CD4-positive, alpha-beta T cell treated with Interleukin-17A for 4 hours (primary cell): ENCODE results near the gene CMTM2.

Experiments
- DNase-seq: peaks from one replicate; pipeline ENCODE4 v3.0.0-alpha.2; 2020; ENCODE audit warnings: mixed read lengths

The CMTM2 gene, protein sequence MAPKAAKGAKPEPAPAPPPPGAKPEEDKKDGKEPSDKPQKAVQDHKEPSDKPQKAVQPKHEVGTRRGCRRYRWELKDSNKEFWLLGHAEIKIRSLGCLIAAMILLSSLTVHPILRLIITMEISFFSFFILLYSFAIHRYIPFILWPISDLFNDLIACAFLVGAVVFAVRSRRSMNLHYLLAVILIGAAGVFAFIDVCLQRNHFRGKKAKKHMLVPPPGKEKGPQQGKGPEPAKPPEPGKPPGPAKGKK

DNA sequence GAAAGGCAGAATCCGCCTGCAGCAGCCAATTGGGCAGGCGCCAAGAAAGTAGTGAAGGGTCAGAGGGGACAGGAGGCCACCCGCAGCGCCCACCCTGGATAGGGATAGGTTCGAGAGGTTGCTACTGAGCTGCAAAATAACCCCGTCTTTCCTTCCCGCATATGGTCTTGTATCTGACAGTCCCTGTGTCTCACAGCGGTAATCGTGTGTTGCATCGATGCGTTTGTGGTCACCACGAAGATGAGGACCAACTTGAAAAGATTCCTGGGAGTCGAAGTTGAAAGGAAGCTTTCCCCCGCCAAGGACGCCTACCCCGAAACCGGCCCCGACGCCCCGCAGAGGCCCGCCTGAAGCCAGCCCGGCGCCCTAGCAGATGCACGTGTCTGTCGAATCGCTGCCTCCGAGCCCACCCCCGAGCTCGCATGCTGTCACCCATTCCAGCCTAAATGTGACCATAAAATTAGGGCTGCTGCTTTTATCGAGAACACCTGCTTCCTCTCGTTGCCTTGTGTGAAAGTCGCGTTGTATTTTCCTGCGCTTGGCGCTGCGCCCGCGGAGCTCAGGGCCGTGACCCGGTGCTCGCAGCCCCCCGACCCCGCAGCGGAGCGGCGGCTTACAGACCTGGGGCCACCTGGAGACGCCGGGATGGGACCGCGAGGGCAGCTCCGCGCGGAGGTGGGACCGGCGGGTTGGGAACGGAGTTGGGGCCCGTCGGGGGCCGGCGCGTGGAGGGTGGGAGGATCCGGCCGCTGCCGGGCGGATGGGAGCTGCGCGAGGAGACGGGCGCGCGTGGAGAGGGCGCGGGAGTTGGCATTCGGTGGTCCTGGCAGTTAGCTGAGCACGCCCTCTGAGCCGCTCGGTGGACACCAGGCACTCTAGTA, at the start of gene CMTM2:
CMTM2 (plus strand) TSS at position 813 of the 881 bp plus-strand sequence. CDS start 145 bp downstream, outside the sequence.
- DNase-seq, result peak; percentile 39

DNA sequence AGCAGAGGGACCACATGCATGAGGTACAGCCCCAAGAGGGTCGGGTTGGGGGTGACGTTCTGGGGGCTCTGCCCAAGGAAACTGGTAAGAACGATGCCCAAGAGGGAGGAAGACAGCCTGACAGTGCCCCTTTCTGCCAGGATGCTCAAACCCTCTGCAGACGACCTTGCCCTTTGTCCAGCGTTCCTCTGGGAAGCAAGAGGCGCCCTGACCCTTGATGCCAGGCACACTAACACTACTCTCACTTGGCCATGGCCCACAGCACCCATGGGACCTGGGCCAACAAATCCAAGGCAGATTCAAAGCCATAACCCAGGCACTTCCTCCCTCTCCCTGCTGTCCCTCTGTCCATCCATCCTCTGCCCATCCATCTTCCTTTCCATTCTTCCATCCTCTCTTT, 49.8 kb upstream of the CMTM2 start:
- no peak for DNase-seq

DNA sequence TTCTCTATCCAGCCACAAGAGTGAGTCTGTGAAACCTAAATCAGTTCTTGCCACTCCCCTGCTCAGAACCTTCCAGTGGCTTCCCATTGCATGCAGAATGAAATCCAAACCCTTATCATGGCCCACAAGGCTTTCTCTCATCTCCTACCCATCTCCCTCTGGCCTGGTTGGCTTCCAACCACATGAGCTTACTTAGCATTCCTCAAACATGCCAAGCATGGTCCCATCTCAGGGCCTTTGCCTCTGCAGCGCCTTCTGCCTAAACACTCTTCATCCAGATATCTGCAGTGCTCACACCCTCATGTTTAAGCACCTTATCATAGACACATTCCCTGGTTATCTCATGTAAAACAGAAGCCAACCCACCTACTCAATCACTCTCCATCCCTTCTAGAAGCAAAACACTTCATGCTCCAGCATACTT, 44.9 kb upstream of the CMTM2 start:
- no peak for DNase-seq

DNA sequence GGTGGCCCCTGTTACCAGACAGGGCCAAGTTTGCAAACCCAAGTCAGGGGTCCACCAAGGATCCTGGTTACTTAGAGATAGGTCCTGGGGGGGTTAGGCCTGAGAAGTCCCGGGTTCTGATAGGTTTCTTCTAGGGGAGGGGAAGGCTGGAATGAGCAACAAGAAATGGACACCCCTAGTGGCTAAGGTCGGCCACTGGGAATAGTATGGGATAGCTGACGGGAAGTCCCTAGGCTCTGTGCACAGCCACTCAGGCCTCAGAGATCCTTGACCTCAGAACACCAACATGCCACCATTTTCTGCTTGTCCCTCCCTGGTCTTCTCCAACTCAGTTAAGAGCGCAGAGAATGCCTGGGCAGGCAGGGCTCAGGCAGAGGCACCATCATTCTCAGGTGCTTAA, 42.7 kb upstream of the CMTM2 start:
- DNase-seq, result no peak

DNA sequence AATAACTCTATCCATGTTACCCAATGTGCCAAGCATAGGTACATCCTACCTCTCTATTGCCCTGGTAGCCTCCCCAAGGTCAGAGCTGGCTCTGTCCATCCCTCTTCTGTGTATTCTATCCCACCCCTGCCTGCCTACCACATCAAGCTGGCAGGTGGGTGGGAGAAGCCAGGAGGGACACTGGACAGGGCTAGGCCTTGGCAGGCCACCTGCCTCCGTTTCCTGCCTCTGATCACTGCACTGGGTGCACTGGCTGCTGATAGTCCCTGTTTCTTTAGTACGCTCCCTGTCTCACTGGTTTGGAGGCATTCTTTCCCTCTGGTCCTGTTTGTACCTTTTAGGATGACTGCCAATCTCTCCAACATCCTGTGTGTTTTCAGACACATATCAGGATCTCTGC, 42.0 kb upstream of the CMTM2 start:
- DNase-seq, result no peak

DNA sequence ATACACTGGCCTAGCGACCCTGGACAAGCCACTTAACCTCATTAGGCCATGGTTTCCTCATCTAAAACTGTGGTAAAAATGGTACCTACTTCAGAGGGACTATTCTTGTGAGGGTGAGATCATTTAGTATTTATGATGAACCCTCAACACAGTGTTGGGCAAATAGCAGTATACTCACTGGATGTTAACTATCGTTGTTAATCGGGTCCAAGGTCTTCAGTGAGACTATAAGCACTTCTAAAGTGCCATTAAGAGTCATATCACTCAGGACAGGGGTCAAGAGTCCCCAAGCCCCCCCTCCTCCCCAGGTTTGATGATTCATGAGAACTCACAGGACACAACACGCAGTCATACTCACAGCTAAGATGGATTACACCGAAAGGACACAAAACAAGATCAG, 40.4 kb upstream of the CMTM2 start:
- no peak for DNase-seq

DNA sequence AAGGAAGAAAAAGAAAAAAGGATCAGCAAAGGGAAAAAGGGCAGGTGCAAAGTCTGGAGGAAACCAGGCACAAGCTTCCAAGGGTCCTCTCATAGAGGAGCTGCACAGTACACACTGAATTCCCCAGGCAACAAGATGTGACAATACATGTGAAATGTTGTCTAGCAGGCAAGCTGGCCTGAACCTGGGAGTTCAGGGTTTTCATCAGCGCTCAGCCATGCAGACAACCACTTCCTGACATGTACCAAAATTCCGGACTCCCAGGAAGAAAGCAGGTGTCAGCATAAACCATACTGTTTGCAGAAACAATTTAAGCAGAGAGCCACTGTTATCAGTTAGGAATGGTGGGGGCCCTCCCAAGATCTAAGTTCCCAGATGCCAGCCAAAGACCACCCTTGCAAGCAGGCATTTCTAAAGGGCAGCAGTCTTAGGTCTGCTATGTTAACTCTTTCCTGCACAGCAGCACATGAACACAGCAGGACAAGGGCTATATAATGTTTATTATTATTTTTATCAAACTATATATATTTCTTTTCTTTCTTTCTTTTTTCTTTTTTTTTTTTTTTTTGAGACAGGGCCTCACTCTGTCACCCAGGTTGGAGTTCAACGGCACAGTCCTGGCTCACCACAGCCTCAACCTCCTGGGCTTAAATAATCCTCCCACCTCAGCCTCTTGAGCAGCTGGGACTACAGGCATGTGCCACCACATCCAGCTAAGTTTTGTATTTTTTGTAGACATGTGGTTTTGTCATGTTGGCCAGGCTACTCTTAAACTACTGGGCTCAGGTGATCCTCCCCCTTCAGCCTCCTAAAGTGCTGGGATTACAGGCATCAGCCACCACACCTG, 39.4 kb upstream of the CMTM2 start:
- peak; percentile 54 for DNase-seq

DNA sequence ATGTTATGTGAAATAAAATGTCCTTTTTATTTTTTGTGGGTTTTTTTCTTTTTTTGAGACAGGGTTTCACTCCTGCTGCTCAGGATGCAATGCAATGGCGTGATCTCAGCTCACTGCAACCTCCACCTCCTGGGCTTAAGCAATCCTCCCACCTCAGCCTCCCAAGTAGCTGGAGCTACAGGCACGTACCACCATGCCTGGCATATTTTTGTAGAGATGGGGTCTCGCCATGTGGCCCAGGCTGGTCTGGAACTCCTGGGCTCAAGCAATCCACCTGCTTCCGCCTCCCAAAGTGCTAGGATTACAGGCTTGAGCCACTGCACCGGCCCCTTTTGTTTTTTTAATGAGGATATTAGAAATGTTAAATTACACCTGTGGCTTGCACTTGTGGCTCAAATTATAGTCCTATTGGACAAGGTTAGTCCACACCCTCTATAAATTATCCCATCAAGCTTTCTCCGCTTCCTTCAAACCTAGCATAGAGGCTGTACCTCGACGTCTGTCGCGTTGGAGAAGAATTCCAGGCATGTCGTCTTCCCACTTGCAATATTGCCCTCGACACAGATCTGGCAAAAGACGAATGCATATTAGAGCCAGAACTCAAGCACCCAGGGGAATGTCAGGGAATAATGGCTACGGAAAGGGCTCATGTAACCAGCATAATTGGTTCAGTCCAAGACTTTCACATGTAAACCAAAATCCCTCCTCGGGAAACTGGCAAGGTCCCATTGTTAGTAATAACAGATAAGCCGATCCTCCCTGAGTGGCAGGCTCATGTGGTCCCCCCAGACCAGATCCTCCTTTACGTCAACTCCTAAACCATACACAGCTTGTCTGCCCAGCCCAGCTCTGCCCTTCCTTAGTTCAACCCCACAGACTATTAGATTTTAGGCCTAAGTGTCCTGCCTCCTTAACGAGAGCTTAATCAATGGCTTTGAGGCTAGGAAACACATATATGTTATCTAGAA, 37.6 kb upstream of the CMTM2 start:
- DNase-seq, result no peak

DNA sequence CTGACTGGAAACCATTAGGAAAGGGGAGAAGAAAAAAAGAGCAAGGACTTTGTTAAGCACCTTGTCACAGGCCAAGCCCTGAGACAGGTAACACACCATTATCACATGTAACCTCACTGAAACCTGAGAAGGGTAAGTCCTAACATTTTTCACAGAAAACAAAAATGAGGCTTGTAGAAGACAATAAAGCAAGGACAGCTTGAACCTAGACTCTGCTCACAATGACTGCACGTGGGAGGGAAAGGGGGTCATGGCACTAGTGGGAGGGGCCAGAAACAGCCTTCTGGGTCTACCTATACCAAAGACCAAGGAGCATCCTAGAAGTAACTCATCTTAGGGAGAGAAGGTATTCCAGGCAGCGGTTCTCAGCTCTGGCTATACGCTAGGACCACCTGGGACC, 36.9 kb upstream of the CMTM2 start:
- no peak for DNase-seq

DNA sequence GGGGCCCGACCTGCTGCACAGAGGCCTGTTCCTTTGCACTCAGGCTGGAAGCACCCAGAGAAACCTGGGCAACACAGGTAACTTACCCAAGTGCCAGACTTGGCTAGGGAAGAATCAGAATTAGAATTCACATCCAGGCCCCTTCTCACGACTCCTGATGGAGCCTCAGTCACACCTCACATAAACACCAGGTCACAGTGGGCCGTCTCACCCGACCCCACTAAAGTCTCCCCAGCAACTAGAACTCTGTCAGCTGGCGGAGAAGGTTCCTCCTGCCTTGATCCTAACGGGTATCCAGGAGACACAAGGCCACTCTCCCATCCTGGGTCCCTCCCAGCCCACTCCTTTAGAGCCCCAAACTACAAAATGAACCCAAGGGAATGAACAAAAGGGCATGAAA, 35.7 kb upstream of the CMTM2 start:
- no peak for DNase-seq

DNA sequence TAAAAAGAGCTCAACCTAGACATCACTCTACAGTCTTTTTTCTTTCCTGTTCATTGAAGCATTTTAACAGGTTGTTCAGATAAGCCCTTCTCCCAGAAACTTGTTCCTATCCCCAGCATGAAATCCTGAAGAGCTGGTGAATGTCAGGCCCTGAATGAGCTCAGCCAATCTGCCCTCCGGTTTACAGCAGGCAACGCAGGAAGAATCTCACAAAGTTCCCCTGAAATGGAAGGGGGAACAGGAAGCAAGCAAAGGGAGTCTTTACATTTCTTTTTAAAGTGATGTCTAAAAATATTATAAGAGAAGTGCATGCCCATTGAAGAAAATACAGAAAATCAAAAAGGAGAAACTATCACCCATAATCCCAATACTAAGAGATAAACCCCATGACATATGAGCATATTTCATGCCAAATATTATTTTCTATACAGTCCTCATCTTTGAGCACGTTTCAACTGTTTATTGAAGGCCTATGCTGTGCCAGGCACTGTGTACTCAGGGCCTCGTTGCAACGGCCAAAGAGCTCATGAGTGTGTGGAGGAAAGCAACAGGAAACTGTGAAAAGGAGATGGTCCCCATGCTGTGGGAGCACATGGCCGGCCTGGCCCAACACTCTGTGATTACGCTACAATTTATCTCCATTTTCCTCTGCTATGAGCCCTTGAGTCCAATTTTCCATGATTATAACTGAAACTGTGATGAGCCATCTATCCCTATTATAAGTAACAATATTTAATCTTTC, 35.1 kb upstream of the CMTM2 start:
- DNase-seq, result no peak

DNA sequence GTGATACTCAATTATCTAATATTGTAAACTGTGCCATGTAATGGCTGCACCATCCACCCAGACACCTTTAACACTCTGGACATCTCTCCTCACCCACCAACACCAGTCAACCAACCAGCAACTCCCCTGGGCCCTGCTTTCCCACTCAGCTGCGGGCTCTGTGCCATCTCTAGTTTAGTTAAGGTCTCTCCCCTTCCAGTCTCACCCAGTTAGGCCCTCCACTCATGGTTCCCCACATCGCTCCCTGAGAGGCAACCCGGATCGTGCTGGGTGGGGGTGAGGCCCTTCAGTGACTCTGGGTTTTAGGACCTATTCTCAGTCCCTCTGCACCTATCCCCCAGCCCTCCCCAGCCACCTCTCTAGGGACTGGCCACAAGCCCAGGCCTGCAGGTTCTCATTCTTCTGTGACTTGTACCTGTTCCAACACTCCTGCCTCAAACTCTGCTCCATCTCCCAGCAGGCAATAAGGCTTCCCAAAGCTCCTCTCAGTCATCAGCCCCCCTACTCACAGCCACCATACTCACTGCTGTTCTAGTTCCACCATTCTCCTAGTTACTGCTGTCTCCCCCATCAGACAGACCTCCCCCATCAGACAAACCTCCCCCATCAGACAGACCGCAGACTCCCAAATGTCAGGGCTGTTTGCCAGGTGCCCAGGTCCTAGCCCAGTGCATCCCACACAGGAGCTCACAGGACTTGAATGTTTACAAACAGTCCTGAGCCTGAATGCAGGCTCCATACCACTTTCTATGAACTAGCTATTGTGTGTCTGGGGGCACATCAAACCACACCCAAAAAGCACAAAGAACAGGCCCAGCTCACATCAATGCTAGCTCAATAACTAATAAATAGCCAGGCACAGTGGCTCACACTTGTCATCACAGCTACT, 31.9 kb upstream of the CMTM2 start:
- no peak for DNase-seq

DNA sequence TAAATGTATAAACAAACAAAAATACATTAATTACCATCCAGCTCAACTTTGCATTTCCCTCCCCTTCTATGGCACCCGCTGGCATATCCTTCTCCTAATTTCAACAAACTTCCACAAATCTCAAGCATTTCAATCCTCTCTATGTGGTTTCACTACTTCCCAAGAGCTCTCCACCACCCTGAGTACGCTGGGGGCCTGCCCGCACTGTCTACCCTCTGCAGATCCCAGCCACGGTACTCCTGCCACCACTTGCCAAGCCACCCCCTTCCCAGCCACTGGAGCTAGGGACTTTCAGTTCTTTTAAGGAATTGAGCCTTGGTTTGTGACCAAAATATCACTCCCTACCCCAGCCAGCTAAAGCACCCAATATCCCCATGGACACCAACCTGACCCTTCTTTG, 31.2 kb upstream of the CMTM2 start:
- DNase-seq, result no peak

DNA sequence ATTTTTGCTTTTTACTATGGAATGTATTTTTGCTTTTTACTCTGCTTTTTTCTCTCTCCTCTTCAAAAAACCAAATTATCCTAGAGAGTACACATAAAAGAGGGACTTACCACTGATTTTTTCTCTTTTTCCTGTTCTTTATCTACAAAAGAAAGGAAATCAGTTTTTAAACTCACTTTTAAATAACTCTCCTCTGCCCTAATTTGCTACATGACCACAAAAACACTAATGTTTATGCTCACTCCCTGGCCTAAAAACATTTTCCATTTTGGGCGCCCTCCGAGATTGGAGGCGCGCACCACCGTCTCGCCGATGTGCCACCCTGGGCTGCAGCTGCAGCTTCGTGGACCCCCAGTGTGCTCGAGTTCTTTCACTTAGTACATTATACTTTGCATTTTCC, 30.4 kb upstream of the CMTM2 start:
- no peak for DNase-seq

DNA sequence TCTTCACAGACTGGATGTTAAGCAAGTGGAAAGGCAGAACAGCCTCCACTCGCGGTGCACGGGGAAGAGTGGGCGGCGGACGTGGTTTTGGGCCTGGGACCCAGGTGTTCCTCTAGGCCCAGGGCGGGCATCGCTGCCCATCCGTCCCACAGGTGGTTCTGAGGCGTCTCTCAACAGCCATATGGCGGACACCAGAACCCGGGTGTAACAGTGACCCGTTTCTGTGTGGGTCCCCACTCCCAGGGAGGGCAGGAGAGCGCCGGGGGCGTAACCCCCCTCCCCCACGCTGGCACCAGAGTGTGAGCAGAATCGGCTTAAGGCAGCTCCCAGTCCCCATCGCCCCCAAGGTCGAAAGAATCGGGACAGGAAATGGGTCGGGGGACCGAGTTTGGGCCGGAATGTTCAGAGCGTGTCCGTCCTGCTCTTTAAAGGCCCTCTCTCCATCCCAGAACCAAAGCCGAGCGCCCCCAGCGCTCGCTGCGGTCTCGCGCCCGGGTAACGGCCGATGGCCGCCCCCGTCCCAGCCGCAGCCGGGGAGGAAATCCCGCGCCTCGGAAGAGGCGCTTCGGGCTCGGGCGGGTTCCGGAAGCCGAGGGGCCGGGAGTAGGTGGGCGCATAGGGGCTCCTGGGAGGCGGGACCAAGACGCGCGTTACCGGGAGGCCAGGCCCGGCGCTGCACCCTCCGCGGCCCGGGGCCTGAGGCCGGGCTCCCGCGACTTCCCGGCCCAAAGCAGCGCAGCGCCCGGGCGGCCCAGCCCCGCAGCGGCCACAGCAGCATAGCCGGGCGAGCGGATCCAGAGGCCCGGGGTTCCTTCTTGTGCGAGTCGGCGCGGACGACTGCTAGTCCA, 29.8 kb upstream of the CMTM2 start, which contains the start of gene TK2:
TK2 (minus strand) TSS at position 839 of the 848 bp plus-strand sequence; CDS start at position 778, 61 bp downstream.
- peak; percentile 62 for DNase-seq

DNA sequence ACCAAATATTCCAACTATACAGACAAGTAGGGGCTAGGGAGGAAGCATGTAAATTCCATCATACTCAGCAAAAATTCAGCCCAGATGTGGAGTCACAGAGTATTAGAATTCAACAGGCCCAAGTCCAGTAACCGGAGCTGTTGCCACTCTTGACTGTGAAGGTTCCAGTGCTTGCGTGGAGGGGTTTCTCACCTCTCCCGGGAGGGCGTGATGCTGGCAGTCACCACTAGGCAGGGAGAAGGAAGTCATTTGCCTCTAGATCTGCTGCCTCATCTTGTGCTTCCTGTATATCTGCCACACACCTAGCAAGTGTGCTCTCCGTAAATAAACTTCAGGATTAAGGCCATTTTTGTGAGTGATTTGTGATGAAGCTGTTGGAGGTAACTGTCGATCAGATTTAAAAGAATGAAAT, 27.9 kb upstream of the CMTM2 start:
- DNase-seq, result peak; percentile 75

DNA sequence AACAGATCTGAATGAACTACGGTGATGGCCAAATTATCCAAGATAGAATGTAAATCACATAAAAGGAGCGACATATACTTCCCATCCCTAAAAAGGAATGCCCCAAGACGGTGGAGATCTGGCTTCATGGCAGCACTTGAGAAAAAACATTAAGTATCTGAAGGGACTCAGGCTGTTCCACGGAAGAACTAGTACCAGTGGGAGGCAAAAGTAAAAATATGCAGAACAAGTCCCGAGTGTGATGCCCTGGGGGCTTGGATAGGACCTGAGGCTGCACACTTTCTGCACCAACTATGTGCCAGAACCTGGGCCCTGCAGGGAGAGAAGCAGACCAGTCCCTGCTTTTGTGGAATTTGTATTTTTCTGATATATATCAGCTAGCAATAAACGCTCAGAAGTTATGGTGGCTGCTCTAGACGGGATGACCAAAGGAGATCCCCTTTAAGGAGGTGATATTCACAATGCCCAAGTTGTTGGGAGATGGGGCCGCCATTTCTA, 27.4 kb upstream of the CMTM2 start:
- DNase-seq, result no peak

DNA sequence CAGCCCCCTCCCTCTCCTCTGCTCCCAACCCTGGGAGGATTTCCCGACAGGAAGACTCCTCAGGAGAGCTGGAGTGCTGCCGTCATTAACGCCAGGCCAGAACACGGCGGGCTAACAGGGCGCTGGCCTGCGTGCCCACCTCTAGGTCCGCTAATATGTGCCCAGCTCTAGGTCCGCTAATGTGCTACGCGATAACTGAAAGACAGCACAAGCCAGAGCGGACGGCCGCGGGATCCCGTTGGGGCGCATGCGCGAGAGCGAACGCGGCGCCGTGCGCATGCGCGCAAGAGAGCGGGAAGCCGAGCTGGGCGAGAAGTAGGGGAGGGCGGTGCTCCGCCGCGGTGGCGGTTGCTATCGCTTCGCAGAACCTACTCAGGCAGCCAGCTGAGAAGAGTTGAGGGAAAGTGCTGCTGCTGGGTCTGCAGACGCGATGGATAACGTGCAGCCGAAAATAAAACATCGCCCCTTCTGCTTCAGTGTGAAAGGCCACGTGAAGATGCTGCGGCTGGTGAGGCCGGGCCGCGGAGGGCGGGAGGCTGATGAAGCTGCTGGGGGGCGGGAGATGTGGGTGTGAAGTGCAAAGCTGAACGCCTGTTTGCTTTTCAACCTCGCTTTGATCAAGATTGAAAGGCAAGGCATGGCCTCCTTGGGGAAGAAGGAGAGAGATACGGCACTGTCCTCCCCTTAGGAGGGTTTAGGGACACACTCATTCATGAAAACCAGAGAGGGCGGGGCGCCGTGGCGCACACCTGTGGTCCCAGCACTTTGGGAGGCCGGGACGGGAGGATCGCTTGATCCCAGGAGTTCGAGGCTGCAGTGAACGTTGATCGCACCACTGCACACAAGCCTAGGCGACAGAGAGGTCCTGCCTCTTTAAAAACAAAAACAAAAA, 26.7 kb upstream of the CMTM2 start, which contains the start of gene CKLF:
CKLF (plus strand) TSS at position 291 of the 892 bp plus-strand sequence; CDS start at position 431, 140 bp downstream.
- peak; percentile 91 for DNase-seq
